OCI-LY1 (cell line): ENCODE data around the gene PRTG.
A peak's percentile ranks its signal among the peaks of the same experiment; 100 is the strongest.

Experiments used
- H2AFZ ChIP-seq: fragments of 200-600 bp; sonication (generic), shearing (Covaris generic); 2 replicates; pipeline ENCODE4 v1.6.0; 2014; ENCODE audit warnings: antibody characterized with exemption, mild to moderate bottlenecking, low read length
- H3F3A ChIP-seq: fragments of 200-600 bp; sonication (generic), shearing (Covaris generic); 2 replicates; pipeline ENCODE4 v1.6.0; 2014; ENCODE audit warnings: mild to moderate bottlenecking, antibody characterized with exemption, low read length, moderate library complexity; ENCODE audit not compliant: insufficient read depth
- H3K27ac ChIP-seq: fragments of 200-600 bp; sonication (generic); 2 replicates; pipeline ENCODE4 v1.5.1; 2014; ENCODE audit warnings: low read length, mixed run types, mild to moderate bottlenecking, low read depth; ENCODE audit not compliant: poor library complexity, severe bottlenecking
- H3K27me3 ChIP-seq: fragments of 200-600 bp; sonication (generic); 2 replicates; pipeline ENCODE4 v1.6.0; 2014; ENCODE audit warnings: antibody characterized with exemption, mild to moderate bottlenecking, low read length, moderate library complexity; ENCODE audit not compliant: insufficient read depth
- H3K36me3 ChIP-seq: fragments of 200-600 bp; sonication (generic); 2 replicates; pipeline ENCODE4 v1.6.1; 2014; ENCODE audit warnings: mild to moderate bottlenecking, antibody characterized with exemption, low read length, moderate library complexity, mixed read lengths; ENCODE audit not compliant: insufficient read depth
- H3K4me1 ChIP-seq: fragments of 200-600 bp; sonication (generic); 2 replicates; pipeline ENCODE4 v1.5.1; 2014; ENCODE audit warnings: mild to moderate bottlenecking, low read length, moderate library complexity; ENCODE audit not compliant: insufficient read depth, severe bottlenecking
- H3K4me2 ChIP-seq: fragments of 200-600 bp; sonication (generic), shearing (Covaris generic); 2 replicates; pipeline ENCODE4 v1.6.1; 2014; ENCODE audit warnings: low read length
- H3K4me3 ChIP-seq: fragments of 200-600 bp; sonication (generic); 2 replicates; pipeline ENCODE4 v1.5.1; 2014; ENCODE audit warnings: low read length, low read depth, mild to moderate bottlenecking, mixed read lengths; ENCODE audit not compliant: poor library complexity, severe bottlenecking
- H3K79me2 ChIP-seq: fragments of 200-600 bp; shearing (Covaris generic); 2 replicates; pipeline ENCODE4 v1.6.1; 2016; ENCODE audit warnings: mixed run types, low read length, mixed read lengths; ENCODE audit not compliant: insufficient read depth
- H3K9ac ChIP-seq: fragments of 200-600 bp; sonication (generic), shearing (Covaris generic); 2 replicates; pipeline ENCODE4 v1.6.1; 2014; ENCODE audit warnings: mild to moderate bottlenecking, low read length, mixed read lengths
- H3K9me2 ChIP-seq: fragments of 200-600 bp; sonication (generic), shearing (Covaris generic); 2 replicates; pipeline ENCODE4 v1.6.1; 2014; ENCODE audit warnings: low read depth, mild to moderate bottlenecking, low read length, mixed read lengths
- H3K9me3 ChIP-seq: fragments of 200-600 bp; shearing (Covaris generic); 2 replicates; pipeline ENCODE4 v1.6.1; 2014; ENCODE audit warnings: low read length, mixed read lengths
- H4K20me1 ChIP-seq: fragments of 200-600 bp; sonication (generic), shearing (Covaris generic); 2 replicates; pipeline ENCODE4 v1.6.0; 2016; ENCODE audit warnings: mild to moderate bottlenecking, low read length; ENCODE audit not compliant: insufficient read depth
- EZH2 ChIP-seq: fragments of 200-600 bp; sonication (generic), shearing (Covaris generic); IDR thresholded peaks from 2 replicates; pipeline ENCODE4 v1.8.0; 2017; ENCODE audit warnings: borderline replicate concordance, mixed run types, mild to moderate bottlenecking, antibody characterized with exemption, low read length, moderate library complexity, mixed read lengths
- TF ChIP-seq, protein P1 (sequence below): fragments of 200-600 bp; sonication (generic), shearing (Covaris generic); IDR thresholded peaks from 2 replicates; pipeline ENCODE4 v1.5.1; 2017; ENCODE audit warnings: mild to moderate bottlenecking, antibody characterized with exemption, low read length, moderate library complexity, mixed read lengths

The PRTG gene

GRCh38 chr15:55633731-55634130 is 109.2 kb downstream of the PRTG start:
- Histone ChIP-seq H3K4me2 (peak overlapping the region; percentile 29; the same call in 1 of the 2 replicates), H3K27me3 (no peaks in the 10 kb centered on the region), H3K4me3 (no peak overlapping the region), H4K20me1 (no peaks in the 10 kb centered on the region), H3K9me2 (no peaks in the 10 kb centered on the region), H3K9me3 (no peaks in the 10 kb centered on the region), H3K27ac (peak overlapping the region; percentile 94), H3K4me1 (peaks cover 94% of the 10 kb centered on the region), H2AFZ (no peak overlapping the region), H3K36me3 (no peaks in the 10 kb centered on the region), H3F3A (peaks cover 25% of the 10 kb centered on the region), H3K79me2 (no peaks in the 10 kb centered on the region), H3K9ac (peak overlapping the region; percentile 49; the same call in 1 of the 2 replicates)
- TF ChIP-seq, protein P1, sequence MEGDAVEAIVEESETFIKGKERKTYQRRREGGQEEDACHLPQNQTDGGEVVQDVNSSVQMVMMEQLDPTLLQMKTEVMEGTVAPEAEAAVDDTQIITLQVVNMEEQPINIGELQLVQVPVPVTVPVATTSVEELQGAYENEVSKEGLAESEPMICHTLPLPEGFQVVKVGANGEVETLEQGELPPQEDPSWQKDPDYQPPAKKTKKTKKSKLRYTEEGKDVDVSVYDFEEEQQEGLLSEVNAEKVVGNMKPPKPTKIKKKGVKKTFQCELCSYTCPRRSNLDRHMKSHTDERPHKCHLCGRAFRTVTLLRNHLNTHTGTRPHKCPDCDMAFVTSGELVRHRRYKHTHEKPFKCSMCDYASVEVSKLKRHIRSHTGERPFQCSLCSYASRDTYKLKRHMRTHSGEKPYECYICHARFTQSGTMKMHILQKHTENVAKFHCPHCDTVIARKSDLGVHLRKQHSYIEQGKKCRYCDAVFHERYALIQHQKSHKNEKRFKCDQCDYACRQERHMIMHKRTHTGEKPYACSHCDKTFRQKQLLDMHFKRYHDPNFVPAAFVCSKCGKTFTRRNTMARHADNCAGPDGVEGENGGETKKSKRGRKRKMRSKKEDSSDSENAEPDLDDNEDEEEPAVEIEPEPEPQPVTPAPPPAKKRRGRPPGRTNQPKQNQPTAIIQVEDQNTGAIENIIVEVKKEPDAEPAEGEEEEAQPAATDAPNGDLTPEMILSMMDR, result no peak

DNA sequence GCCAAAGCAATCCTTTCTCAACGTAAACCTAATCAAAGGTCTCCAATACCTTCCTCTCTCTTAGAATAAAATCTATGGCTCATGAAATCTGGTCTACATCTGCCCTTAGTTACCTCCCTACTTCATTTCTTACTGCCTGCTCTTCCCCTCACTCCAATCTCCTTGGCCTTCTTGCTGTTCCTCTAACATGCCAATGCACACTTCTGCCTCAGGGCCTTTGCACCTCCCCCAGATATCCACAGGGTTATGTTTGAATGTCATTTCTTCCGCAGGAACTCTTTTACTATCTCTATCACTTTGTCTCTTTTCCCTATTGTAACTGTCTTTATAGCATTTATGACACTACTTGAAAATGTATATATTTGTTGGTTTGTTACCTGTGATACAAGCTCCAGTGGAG is 110.5 kb downstream of the PRTG start:
- Histone ChIP-seq H4K20me1 (no peaks in the 10 kb centered on the region), H3K4me2 (no peak overlapping the region), H3K4me1 (peaks cover 94% of the 10 kb centered on the region), H3K4me3 (no peak overlapping the region), H2AFZ (no peak overlapping the region), H3K27me3 (no peaks in the 10 kb centered on the region), H3F3A (peaks cover 27% of the 10 kb centered on the region), H3K27ac (peak overlapping the region; percentile 94), H3K9me2 (no peaks in the 10 kb centered on the region), H3K9me3 (no peaks in the 10 kb centered on the region), H3K79me2 (no peaks in the 10 kb centered on the region), H3K9ac (no peak overlapping the region), H3K36me3 (no peaks in the 10 kb centered on the region)
- TF ChIP-seq, protein P1, result no peak
- no peak for TF ChIP-seq EZH2

- H3K27me3 ChIP-seq, result no peaks in the 10 kb centered on the region
- H3K36me3 ChIP-seq, result no peaks in the 10 kb centered on the region
- no peaks in the 10 kb centered on the region for H4K20me1 ChIP-seq
- peaks cover 40% of the 10 kb centered on the region for H3F3A ChIP-seq
- H3K79me2 ChIP-seq, result no peaks in the 10 kb centered on the region
- peak overlapping the region; percentile 53 for H3K4me2 ChIP-seq
- peak overlapping the region; percentile 81 for H2AFZ ChIP-seq
- peak overlapping the region; percentile 94 for H3K27ac ChIP-seq
- peak overlapping the region; percentile 8 for H3K4me3 ChIP-seq
- peak overlapping the region; percentile 64 for H3K9ac ChIP-seq
- H3K9me2 ChIP-seq, result no peaks in the 10 kb centered on the region
- H3K9me3 ChIP-seq, result no peaks in the 10 kb centered on the region
- peaks cover 94% of the 10 kb centered on the region for H3K4me1 ChIP-seq
- no peak for TF ChIP-seq EZH2
- TF ChIP-seq, protein P1, result no peak
Measured at GRCh38 chr15:55630858-55631257, 112.1 kb downstream of the PRTG start.
